ENCODE results near the gene POLR1H.

- TF ChIP-seq, protein P1, sequence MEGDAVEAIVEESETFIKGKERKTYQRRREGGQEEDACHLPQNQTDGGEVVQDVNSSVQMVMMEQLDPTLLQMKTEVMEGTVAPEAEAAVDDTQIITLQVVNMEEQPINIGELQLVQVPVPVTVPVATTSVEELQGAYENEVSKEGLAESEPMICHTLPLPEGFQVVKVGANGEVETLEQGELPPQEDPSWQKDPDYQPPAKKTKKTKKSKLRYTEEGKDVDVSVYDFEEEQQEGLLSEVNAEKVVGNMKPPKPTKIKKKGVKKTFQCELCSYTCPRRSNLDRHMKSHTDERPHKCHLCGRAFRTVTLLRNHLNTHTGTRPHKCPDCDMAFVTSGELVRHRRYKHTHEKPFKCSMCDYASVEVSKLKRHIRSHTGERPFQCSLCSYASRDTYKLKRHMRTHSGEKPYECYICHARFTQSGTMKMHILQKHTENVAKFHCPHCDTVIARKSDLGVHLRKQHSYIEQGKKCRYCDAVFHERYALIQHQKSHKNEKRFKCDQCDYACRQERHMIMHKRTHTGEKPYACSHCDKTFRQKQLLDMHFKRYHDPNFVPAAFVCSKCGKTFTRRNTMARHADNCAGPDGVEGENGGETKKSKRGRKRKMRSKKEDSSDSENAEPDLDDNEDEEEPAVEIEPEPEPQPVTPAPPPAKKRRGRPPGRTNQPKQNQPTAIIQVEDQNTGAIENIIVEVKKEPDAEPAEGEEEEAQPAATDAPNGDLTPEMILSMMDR (IDR thresholded peaks at IDR 0.05), result no peak
- TF ChIP-seq EP300 (IDR thresholded peaks at IDR 0.05), result no peak
Measured at GRCh38 chr6:30035784-30036183, 25.3 kb upstream of the POLR1H start.
